Hindlimb muscle (tissue), 1 donor: Measurements from ENCODE around the gene CCR5. TPM values are rescaled to one million over a fixed set of nuclear protein-coding genes. Genes with fewer than 3 reads are reported as not detected.
"Not testable (repeated sequence)": the region's sequence is repeated elsewhere in the genome, so short reads cannot be mapped to it uniquely, and the experiment has no call there.

ENCODE experiments used
- DNase-seq: peaks from one replicate; pipeline ENCODE4 v3.0.0-alpha.2; 2013
- polyA plus RNA-seq: library from polyadenylated mRNA; unstranded; fragments of 120-200 nt; gene quantifications from one replicate; pipeline ENCODE4 v1.2.1, GENCODE V29; 2013; ENCODE audit not compliant: insufficient read length

Gene CCR5
- 0.52 TPM for polyA plus RNA-seq

GRCh38 chr3:46370839-46371518 lies at the start of gene CCR5:
Gene CCR5 (plus strand): TSS chr3:46370946. CDS start chr3:46372903, 1,957 bp downstream.
- DNase-seq: no peak

DNA sequence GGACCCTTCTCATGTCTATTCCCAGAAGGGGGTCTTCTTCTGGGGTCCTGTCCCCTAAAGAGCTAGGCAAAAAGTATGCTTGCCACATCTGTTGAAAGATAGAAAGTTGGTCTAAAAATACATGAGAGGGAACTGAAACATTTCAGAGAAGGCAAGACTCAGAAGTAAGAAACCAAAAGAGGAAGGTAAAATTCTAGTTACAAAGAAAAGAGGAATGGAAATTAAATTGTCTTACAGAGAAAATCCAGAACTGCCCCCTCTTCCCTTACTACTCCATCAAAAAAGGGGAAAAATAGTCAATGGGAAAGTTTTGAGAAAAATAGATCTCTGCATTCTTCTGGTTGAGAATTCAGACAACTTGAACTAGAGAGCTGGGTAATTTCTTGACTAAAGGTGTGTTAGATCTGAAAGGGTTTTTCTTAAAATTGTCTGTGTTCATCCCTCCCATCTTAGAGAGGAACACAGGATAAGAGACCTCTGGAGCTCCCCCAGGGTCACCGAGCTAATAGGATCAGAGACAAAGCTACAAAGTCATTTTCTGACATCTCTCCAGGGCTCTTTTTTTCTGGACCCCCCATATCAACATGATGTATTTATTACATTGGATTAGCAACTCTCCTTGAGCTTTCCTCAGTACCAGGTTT lies 49.2 kb upstream of the CCR5 start:
- DNase-seq: no peak

DNA sequence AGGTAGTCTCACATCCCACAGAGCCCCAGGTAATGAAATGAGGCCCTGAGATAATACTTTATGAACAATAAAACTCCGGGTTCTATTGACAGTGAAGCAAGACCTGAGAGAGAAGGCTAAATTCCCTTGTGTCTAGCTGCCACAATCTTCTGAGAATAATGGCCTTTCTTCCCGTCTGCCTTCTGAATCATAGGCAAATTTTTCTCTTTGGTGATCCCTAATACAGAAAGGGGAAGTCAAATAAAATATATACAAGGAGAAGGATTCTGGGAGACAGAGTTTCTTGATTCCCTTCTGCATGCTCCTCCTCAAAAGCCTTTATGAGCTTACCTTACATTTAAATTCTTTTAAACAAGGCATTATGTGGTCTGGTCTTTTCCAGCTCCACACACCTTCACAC lies 46.7 kb upstream of the CCR5 start:
- no peak for DNase-seq

DNA sequence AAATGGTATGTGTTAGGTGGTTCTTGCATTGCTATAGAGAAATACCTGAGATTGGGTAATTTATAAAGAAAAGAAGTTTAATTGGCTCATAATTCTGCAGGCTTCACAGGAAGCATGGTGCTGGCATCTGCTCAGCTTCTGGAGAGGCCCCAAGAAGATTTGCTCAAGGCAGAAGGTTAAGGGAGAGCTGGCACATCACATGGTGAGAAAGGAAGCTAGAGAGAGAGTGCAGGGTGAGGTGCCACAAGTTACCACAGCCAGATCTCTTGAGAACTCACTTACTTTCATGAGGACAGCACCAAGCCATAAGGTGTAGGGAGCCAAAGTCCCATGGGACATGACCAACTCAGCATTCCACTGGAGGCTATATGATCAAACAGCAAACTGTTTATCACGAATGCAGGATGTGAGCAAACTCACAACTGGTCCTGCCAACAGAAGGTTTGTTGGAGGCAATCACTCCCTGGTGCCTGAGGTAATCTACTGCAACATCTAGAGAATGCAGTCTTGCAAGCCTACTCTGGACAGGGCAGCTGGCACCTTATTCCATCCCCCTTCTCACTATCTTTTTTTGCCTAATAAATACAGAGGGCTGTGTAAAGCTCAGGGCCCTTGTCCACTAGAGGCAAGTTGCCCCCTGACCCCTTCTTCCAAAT lies 45.0 kb upstream of the CCR5 start:
- no peak for DNase-seq

DNA sequence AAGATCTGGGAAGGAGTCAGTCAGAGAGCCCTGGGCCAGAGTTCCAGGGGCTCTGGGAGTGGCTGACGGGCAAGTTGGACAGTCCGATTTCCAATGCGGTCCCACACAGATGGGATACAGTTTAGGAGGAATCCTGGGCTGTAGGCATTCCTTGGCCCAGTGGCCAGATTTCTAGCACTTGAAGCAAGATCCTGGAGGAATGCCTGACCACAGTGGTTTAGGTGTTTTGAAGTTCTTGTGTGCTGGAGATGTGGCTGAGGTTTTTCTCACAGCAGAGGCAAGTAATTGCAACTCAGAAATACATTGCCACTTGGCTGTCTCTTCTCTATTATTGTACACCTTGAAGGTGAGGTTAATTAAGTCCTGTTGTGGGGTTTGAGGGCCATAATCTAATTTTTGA lies 40.1 kb upstream of the CCR5 start:
- not testable (repeated sequence) for DNase-seq

GRCh38 chr3:46334741-46335478 lies 35.8 kb upstream of the CCR5 start:
- no peak for DNase-seq

GRCh38 chr3:46335541-46335940 lies 35.2 kb upstream of the CCR5 start:
- DNase-seq: no peak

DNA sequence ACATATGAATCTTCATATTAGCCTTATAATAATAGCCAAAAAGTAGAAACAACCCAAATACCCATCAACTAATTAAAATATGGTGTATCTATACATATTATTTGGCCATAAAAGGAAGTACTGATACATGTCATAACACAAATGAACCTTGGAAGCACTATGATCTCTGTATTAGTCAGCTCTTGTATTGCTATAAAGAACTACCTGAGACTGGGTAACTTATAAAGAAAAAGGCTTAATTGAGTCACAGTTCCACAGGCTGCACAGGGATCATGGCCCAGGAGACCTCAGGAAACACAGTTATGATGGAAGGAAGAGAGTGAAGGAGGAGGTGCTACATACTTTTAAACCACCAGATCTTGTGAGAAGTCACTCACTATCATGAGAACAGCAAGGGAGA lies 32.8 kb upstream of the CCR5 start:
- DNase-seq: no peak

DNA sequence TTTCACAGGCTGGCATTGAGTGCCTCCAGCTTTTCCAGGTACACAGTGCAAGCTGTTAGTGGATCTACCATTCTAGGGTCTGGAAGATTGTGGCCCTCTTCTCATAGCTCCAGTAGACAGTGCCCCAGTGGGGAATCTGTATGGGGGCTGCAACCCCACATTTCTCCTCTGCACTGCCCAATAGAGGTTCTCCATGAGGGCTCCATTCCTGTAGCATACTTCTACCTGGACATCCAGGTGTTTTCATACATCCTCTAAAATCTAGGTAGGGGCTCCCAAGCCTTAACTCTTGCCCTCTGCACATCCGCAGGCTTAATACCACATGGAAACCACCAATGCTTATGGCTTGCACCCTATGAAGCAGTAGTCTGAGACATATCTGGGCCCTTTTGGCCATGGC lies 31.9 kb upstream of the CCR5 start:
- DNase-seq: no peak

DNA sequence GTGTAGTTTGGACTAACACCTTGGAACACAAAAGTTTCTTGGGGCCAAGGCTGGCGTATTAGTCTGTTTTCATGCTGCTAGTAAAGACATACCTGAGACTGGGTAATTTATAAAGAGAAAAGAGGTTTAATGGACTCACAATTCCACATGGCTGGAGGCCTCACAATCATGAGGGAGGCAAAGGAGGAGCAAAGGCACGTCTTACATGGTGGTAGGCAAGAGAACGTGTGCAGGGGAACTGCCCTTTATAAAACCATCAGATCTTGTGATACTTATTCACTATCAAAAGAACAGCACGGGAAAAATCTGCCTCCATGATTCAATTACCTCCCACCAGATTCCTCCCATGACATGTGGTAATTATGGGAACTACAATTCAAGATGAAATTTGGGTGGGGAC lies 26.3 kb upstream of the CCR5 start:
- DNase-seq: no peak

GRCh38 chr3:46348823-46349482 lies 21.8 kb upstream of the CCR5 start:
- DNase-seq: no peak

- no peak for DNase-seq
Observed at GRCh38 chr3:46349484-46350261, 21.1 kb upstream of the CCR5 start.

DNA sequence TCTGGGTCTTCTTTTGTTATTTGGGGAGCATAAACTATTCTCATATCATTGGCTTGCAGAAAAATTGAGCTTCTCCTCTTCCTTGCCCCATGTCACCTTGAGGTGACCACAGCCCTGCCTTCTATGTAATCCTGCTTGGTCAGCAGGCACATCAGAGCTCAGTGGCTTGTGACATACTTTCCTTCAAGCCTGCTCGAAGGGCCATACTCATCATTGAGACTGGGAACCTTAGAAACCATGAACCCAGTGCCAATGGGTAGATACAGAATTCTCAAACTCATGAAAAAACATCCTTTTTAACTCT lies 20.5 kb upstream of the CCR5 start:
- DNase-seq: no peak

DNA sequence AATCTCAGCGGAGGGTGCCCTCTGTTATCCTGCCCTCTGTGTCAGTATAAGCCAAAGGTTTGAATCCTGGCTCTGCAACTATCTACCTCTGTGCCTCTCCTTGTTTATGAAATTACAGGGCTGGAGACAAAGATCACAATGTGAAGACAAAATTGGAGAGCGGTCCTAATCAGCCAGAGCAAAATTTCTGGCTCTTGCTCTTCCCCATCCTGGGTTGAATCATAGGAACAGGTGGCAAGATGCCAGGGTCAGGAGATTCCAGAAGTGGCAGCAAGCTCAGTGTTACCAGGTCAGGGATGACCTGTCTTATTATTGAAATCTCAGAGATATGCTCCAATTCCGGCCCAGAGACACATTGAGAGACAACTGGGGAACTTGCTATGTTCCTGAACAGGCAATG lies 19.1 kb upstream of the CCR5 start:
- no peak for DNase-seq

- DNase-seq: no peak
Observed at GRCh38 chr3:46353090-46353489, 17.7 kb upstream of the CCR5 start.

GRCh38 chr3:46353647-46354410 lies 16.9 kb upstream of the CCR5 start, which contains the start of gene CCR2:
Gene CCR2 (plus strand): TSS chr3:46354111. CDS start chr3:46357528, 3,417 bp downstream.
- DNase-seq: no peak

DNA sequence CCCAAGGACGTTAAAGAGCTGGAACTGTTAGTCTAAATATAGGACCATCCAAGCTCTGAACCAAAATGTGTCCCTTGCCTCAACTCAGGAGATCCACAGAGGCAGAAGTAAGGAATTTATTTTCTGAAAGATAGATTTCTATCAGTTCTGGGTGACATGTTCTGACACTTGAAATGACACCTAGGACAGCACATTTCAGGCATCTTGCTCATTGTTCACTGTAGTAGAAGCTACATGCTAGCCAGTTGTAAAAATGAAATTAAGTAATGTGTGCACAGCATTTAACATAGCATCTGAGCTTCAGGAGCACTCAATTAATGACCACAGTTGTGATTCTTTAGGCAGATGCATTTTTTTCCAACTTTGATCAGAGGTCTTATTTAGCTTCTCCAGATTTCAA lies 16.3 kb upstream of the CCR5 start:
- no peak for DNase-seq

GRCh38 chr3:46354984-46355383 lies 15.8 kb upstream of the CCR5 start:
- DNase-seq: no peak

DNA sequence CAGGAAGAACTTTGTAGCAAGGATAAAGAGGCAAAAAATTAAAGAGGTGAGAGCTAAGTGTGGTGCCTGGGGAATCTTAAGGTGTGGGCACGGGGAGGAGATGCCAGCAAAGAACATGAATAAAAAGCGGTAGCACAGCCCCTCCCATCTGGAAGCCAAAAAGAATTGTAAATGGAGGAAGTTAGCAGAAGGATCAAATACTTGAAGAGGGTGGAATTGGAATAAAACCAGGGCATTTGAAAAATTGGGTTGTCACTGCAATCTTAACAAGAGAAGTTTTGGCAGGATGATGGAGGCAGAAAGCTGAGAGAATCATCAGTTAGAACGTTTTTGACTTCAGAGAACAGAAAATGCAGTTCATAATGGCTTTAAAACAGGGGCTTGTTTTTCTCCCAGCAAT lies 14.5 kb upstream of the CCR5 start:
- no peak for DNase-seq

DNA sequence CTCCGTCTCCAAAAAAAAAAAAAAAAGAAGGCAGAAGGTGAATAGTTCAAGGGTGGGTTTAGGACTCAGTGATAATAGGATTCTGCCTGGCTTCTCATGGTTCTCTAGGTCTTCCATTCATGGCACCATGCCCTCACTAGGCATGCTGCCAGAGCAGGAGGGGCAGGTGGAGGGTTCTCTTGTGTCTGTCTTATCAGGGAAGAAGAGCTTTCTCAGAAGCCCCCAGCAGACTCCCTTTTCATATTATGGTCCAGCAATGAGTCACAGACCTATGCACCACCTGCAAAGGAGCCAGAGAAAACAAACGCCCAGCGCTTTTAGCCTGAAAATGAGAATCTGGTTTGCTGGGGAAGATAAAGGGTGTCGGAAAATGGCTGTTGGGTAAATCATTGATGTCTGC lies 13.8 kb upstream of the CCR5 start:
- no peak for DNase-seq

DNA sequence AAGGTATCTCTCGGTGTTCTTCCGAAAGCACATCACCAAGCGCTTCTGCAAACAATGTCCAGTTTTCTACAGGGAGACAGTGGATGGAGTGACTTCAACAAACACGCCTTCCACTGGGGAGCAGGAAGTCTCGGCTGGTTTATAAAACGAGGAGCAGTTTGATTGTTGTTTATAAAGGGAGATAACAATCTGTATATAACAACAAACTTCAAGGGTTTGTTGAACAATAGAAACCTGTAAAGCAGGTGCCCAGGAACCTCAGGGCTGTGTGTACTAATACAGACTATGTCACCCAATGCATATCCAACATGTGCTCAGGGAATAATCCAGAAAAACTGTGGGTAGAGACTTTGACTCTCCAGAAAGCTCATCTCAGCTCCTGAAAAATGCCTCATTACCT lies 12.3 kb upstream of the CCR5 start:
- no peak for DNase-seq
